Nephron progenitor cell (in vitro differentiated cells): ENCODE results near the gene ADGRD2.

ENCODE experiments used
- DNase-seq: peaks from one replicate; pipeline ENCODE4 v3.0.0; 2021
- H3K27ac Mint-ChIP-seq: 2 replicates; pipeline ENCODE4 v1.8.0; 2021; ENCODE audit warnings: mild to moderate bottlenecking, moderate library complexity, mixed read lengths
- H3K27me3 Mint-ChIP-seq: 2 replicates; pipeline ENCODE4 v1.8.0; 2021; ENCODE audit warnings: mild to moderate bottlenecking, low read depth, mixed read lengths; ENCODE audit not compliant: poor library complexity
- H3K36me3 Mint-ChIP-seq: 2 replicates; pipeline ENCODE4 v1.8.0; 2021; ENCODE audit warnings: low read depth, mixed read lengths
- H3K4me1 Mint-ChIP-seq: 2 replicates; pipeline ENCODE4 v1.8.0; 2021; ENCODE audit warnings: mixed read lengths
- H3K4me3 Mint-ChIP-seq: 2 replicates; pipeline ENCODE4 v1.8.0; 2021; ENCODE audit warnings: mild to moderate bottlenecking, moderate library complexity, mixed read lengths
- H3K9me3 Mint-ChIP-seq: 2 replicates; pipeline ENCODE4 v1.8.0; 2021; ENCODE audit warnings: mild to moderate bottlenecking, moderate library complexity, mixed read lengths
- CTCF ChIP-seq: fragments of 200-600 bp; sonication (generic); IDR thresholded peaks from 2 replicates; pipeline ENCODE4 v1.5.0; 2021; ENCODE audit warnings: antibody characterized with exemption

Gene ADGRD2

DNA sequence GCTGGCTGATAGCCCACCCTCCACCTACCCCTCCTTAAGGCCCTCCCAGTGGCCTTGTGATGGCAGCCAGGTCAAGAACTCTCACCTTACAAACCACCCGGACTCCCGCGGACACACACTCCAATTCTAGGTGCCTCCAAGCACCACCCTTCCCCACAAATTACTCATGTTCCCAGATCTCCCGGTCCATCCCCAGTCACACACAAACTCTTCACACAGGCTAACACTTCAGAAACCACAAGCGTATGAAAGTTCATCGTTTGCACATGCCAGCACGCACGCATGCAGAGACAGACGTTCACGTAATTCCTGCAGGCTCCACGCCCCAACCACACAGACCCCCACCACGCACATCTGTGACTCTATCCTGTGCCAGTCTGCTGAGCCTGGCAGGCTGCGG lies 39.0 kb downstream of the ADGRD2 start:
- DNase-seq = no peak
- no peak overlapping the region for H3K4me3 Mint-ChIP-seq
- H3K4me1 Mint-ChIP-seq = peaks cover 17% of the 10 kb centered on the region
- H3K9me3 Mint-ChIP-seq = no peaks in the 10 kb centered on the region
- no peaks in the 10 kb centered on the region for H3K36me3 Mint-ChIP-seq
- H3K27ac Mint-ChIP-seq = no peak overlapping the region
- peaks cover 85% of the 10 kb centered on the region for H3K27me3 Mint-ChIP-seq
- TF ChIP-seq CTCF = no peak

DNA sequence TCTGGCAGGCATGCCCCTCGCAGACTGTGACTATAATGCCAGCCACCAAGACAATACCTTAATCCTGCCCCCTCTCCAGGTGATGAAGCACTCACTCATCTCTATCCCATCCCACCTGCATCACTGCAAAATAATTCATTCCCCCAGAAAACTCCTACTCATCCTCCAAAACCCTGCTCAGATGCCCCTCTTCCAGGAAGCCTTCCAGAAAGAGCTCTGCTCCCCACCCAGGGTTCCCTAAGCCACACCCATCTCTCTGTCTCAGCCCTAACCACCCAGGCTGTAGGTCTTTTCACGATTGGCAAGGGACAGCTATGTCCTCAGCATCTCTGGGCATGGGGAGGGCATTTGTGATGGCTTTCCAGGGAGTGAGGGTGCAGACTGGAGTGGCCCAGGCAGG lies 39.8 kb downstream of the ADGRD2 start:
- H3K4me1 Mint-ChIP-seq = peaks cover 22% of the 10 kb centered on the region
- H3K27me3 Mint-ChIP-seq = peaks cover 85% of the 10 kb centered on the region
- H3K27ac Mint-ChIP-seq = no peak overlapping the region
- DNase-seq = no peak
- H3K4me3 Mint-ChIP-seq = no peak overlapping the region
- no peaks in the 10 kb centered on the region for H3K9me3 Mint-ChIP-seq
- TF ChIP-seq CTCF = no peak
- no peaks in the 10 kb centered on the region for H3K36me3 Mint-ChIP-seq

GRCh38 chr9:124491049-124491975 lies 41.1 kb downstream of the ADGRD2 start:
- peaks cover 85% of the 10 kb centered on the region for H3K27me3 Mint-ChIP-seq
- peaks cover 29% of the 10 kb centered on the region for H3K4me1 Mint-ChIP-seq
- no peaks in the 10 kb centered on the region for H3K9me3 Mint-ChIP-seq
- H3K4me3 Mint-ChIP-seq = no peak overlapping the region
- H3K27ac Mint-ChIP-seq = no peak overlapping the region
- DNase-seq = no peak
- TF ChIP-seq CTCF = no peak
- no peaks in the 10 kb centered on the region for H3K36me3 Mint-ChIP-seq

- Mint-ChIP-seq H3K27ac (no peak overlapping the region), H3K27me3 (peaks cover 85% of the 10 kb centered on the region), H3K9me3 (no peaks in the 10 kb centered on the region), H3K36me3 (no peaks in the 10 kb centered on the region), H3K4me1 (peaks cover 44% of the 10 kb centered on the region), H3K4me3 (no peak overlapping the region)
- DNase-seq = no peak
- no peak for TF ChIP-seq CTCF
These were observed 42.6 kb downstream of the ADGRD2 start for GRCh38 chr9:124492818-124493217.

DNA sequence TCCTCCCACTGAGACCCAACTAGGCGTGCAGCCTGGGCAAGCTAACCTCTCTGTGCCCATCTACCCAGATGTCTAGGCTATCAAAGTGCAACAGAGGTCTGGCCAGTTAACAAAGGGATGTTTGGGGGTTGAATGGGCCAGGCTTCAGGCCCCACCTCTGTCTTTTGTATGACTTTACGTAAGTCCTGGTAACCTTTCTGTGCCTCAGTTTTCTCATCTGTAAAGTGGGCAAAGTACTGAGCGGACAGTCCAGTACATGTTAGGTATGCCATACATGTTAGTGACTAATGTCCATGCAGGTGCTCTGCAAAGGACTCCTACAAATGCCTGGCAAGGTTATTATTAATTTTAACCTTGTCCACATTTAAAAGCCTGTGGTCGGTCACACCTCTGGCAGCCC lies 43.0 kb downstream of the ADGRD2 start:
- Mint-ChIP-seq H3K9me3 (no peaks in the 10 kb centered on the region), H3K27me3 (peaks cover 85% of the 10 kb centered on the region), H3K27ac (no peak overlapping the region), H3K4me3 (no peak overlapping the region), H3K36me3 (no peaks in the 10 kb centered on the region), H3K4me1 (peaks cover 48% of the 10 kb centered on the region)
- DNase-seq = no peak
- TF ChIP-seq CTCF = no peak
